Mucosa of rectum (tissue), 2 donors: ENCODE results near the gene RFPL3.

Source experiments
- H3K27ac ChIP-seq, 2 donors: one replicate each; pipeline ENCODE4 v1.7.0; 2013; ENCODE audit warnings: inconsistent platforms in 2 of 2, low read depth in 2 of 2, low read length in 2 of 2
- H3K27me3 ChIP-seq, 2 donors: one replicate each; pipeline ENCODE4 v1.7.0; 2013; ENCODE audit warnings: low read length in 2 of 2; ENCODE audit not compliant: control insufficient read depth in 2 of 2, insufficient read depth in 2 of 2
- H3K36me3 ChIP-seq, 2 donors: one replicate each; pipeline ENCODE4 v1.7.0; 2013; ENCODE audit warnings: low read length in 2 of 2; ENCODE audit not compliant: control insufficient read depth in 2 of 2, insufficient read depth in 2 of 2
- H3K4me1 ChIP-seq, 2 donors: one replicate each; pipeline ENCODE4 v1.7.0; 2013; ENCODE audit warnings: low read length in 2 of 2, mild to moderate bottlenecking in 1 of 2; ENCODE audit not compliant: control insufficient read depth in 2 of 2, insufficient read depth in 2 of 2
- H3K4me3 ChIP-seq, 2 donors: one replicate each; pipeline ENCODE4 v1.7.0; 2013; ENCODE audit warnings: low read length in 2 of 2
- H3K9ac ChIP-seq, 2 donors: one replicate each; pipeline ENCODE4 v1.7.0; 2013; ENCODE audit warnings: low read length in 2 of 2, low read depth in 1 of 2, mild to moderate bottlenecking in 1 of 2
- H3K9me3 ChIP-seq, 2 donors: one replicate each; pipeline ENCODE4 v1.7.0; 2013; ENCODE audit warnings: low read length in 2 of 2; ENCODE audit not compliant: control insufficient read depth in 2 of 2
- donor health status: healthy.
- donor health status: Normal muscosa, but diverticular disease.

Gene RFPL3

GRCh38 chr22:32328306-32329201, 29.1 kb upstream of the RFPL3 start:
- H3K9me3 ChIP-seq = no peaks in the 10 kb centered on the region
- no peak overlapping the region for H3K27ac ChIP-seq
- H3K4me1 ChIP-seq = no peaks in the 10 kb centered on the region
- no peak overlapping the region for H3K9ac ChIP-seq
- no peaks in the 10 kb centered on the region for H3K27me3 ChIP-seq
- no peaks in the 10 kb centered on the region for H3K36me3 ChIP-seq
- no peak overlapping the region for H3K4me3 ChIP-seq

- no peaks in the 10 kb centered on the region for H3K36me3 ChIP-seq
- H3K27me3 ChIP-seq = peaks cover 0 to 5% of the 10 kb centered on the region in 2 donors
- no peaks in the 10 kb centered on the region for H3K4me1 ChIP-seq
- H3K9ac ChIP-seq = no peak overlapping the region
- H3K9me3 ChIP-seq = no peaks in the 10 kb centered on the region
- no peak overlapping the region for H3K27ac ChIP-seq
- H3K4me3 ChIP-seq = no peak overlapping the region
Observed at GRCh38 chr22:32329202-32329645, 28.4 kb upstream of the RFPL3 start.

GRCh38 chr22:32331236-32331917, 26.3 kb upstream of the RFPL3 start:
- H3K27me3 ChIP-seq = peaks cover 0 to 5% of the 10 kb centered on the region in 2 donors
- no peak overlapping the region for H3K4me3 ChIP-seq
- H3K4me1 ChIP-seq = no peaks in the 10 kb centered on the region
- no peak overlapping the region for H3K9ac ChIP-seq
- no peaks in the 10 kb centered on the region for H3K9me3 ChIP-seq
- no peak overlapping the region for H3K27ac ChIP-seq
- no peaks in the 10 kb centered on the region for H3K36me3 ChIP-seq

GRCh38 chr22:32331918-32332725, 25.5 kb upstream of the RFPL3 start:
- Histone ChIP-seq H3K9ac (no peak overlapping the region), H3K9me3 (no peaks in the 10 kb centered on the region), H3K36me3 (no peaks in the 10 kb centered on the region), H3K27ac (no peak overlapping the region), H3K27me3 (peaks cover 0 to 5% of the 10 kb centered on the region in 2 donors), H3K4me1 (no peaks in the 10 kb centered on the region), H3K4me3 (no peak overlapping the region)

- Histone ChIP-seq H3K4me1 (no peaks in the 10 kb centered on the region), H3K9ac (no peak overlapping the region), H3K4me3 (no peak overlapping the region), H3K27ac (no peak overlapping the region), H3K27me3 (peaks cover 3 to 5% of the 10 kb centered on the region in 2 donors), H3K36me3 (no peaks in the 10 kb centered on the region), H3K9me3 (no peaks in the 10 kb centered on the region)
Observed at GRCh38 chr22:32333141-32333768, 24.4 kb upstream of the RFPL3 start.

- no peaks in the 10 kb centered on the region for H3K9me3 ChIP-seq
- peaks cover 3 to 5% of the 10 kb centered on the region in 2 donors for H3K27me3 ChIP-seq
- H3K4me1 ChIP-seq = no peaks in the 10 kb centered on the region
- H3K9ac ChIP-seq = no peak overlapping the region
- H3K27ac ChIP-seq = no peak overlapping the region
- H3K36me3 ChIP-seq = no peaks in the 10 kb centered on the region
- H3K4me3 ChIP-seq = no peak overlapping the region
Observed at GRCh38 chr22:32333769-32334659, 23.7 kb upstream of the RFPL3 start.

GRCh38 chr22:32334660-32335365, 22.9 kb upstream of the RFPL3 start:
- no peaks in the 10 kb centered on the region for H3K4me1 ChIP-seq
- no peaks in the 10 kb centered on the region for H3K36me3 ChIP-seq
- H3K27me3 ChIP-seq = peaks cover 3 to 5% of the 10 kb centered on the region in 2 donors
- H3K27ac ChIP-seq = no peak overlapping the region
- H3K9me3 ChIP-seq = no peaks in the 10 kb centered on the region
- H3K4me3 ChIP-seq = no peak overlapping the region
- H3K9ac ChIP-seq = no peak overlapping the region

GRCh38 chr22:32335471-32335870, 22.2 kb upstream of the RFPL3 start:
- no peaks in the 10 kb centered on the region for H3K36me3 ChIP-seq
- no peaks in the 10 kb centered on the region for H3K9me3 ChIP-seq
- H3K27me3 ChIP-seq = peaks cover 3 to 5% of the 10 kb centered on the region in 2 donors
- H3K4me3 ChIP-seq = no peak overlapping the region
- no peak overlapping the region for H3K9ac ChIP-seq
- H3K27ac ChIP-seq = no peak overlapping the region
- no peaks in the 10 kb centered on the region for H3K4me1 ChIP-seq
